ENCODE measurements around the gene WDR82. TPM values are rescaled to one million over a fixed set of nuclear protein-coding genes. Genes with fewer than 3 reads are reported as not detected.

Gene WDR82
- 100 to 1,000 TPM; 134 to 140 TPM for total RNA-seq

- peak within 1 kb of the TSS; percentile 98 for H3K4me3 Mint-ChIP-seq
- H3K36me3 Mint-ChIP-seq: peaks cover 32% of the 10 kb centered on the region
- H3K4me1 Mint-ChIP-seq: peaks cover 51% of the 10 kb centered on the region
- DNase-seq: peak; percentile 100
- POLR2A ChIA-PET: interaction anchor here (1.0 to 25.1 kb wide), 11 partner anchors 10 to 1669 kb away, joined by 3 to 1053 read pairs (median 10); partner anchors contain the start of genes GLYCTK, POC1A, PPM1M and TLR9
- H3K9me3 Mint-ChIP-seq: no peaks in the 10 kb centered on the region
- ATAC-seq (ENCODE audit: low read depth): peak; percentile 70
- H3K27ac Mint-ChIP-seq: peak within 1 kb of the TSS; percentile 99
- no peaks in the 10 kb centered on the region for H3K27me3 Mint-ChIP-seq
Observed at GRCh38 chr3:52278510-52279069, at the start of gene WDR82. Gene WDR82, minus strand, starts transcription at chr3:52278649. Its CDS starts 288 bp downstream, at chr3:52278361.

- POLR2A ChIA-PET: no interaction called here
- no peak overlapping the region for H3K27ac Mint-ChIP-seq
- no peak overlapping the region for H3K4me3 Mint-ChIP-seq
- H3K4me1 Mint-ChIP-seq: no peaks in the 10 kb centered on the region
- no peaks in the 10 kb centered on the region for H3K9me3 Mint-ChIP-seq
- H3K27me3 Mint-ChIP-seq: no peaks in the 10 kb centered on the region
- H3K36me3 Mint-ChIP-seq: no peaks in the 10 kb centered on the region
- ATAC-seq (ENCODE audit: low read depth) (no peak), DNase-seq (no peak)
Observed at GRCh38 chr3:52327486-52328290, 49.2 kb upstream of the WDR82 start.

GRCh38 chr3:52326976-52327375, 48.5 kb upstream of the WDR82 start:
- Mint-ChIP-seq H3K9me3 (no peaks in the 10 kb centered on the region), H3K4me3 (no peak overlapping the region), H3K36me3 (no peaks in the 10 kb centered on the region), H3K27me3 (no peaks in the 10 kb centered on the region), H3K4me1 (no peaks in the 10 kb centered on the region), H3K27ac (no peak overlapping the region)
- POLR2A ChIA-PET: no interaction called here
- ATAC-seq (ENCODE audit: low read depth) (no peak), DNase-seq (no peak)

- no peaks in the 10 kb centered on the region for H3K36me3 Mint-ChIP-seq
- H3K4me3 Mint-ChIP-seq: no peak overlapping the region
- H3K9me3 Mint-ChIP-seq: no peaks in the 10 kb centered on the region
- ATAC-seq (ENCODE audit: low read depth) (no peak), DNase-seq (no peak)
- H3K27me3 Mint-ChIP-seq: no peaks in the 10 kb centered on the region
- POLR2A ChIA-PET: no interaction called here
- H3K4me1 Mint-ChIP-seq: no peaks in the 10 kb centered on the region
- no peak overlapping the region for H3K27ac Mint-ChIP-seq
Observed at GRCh38 chr3:52325686-52326085, 47.2 kb upstream of the WDR82 start.

GRCh38 chr3:52324676-52325075, 46.2 kb upstream of the WDR82 start:
- Mint-ChIP-seq H3K9me3 (no peaks in the 10 kb centered on the region), H3K27ac (no peak overlapping the region), H3K4me1 (no peaks in the 10 kb centered on the region)

GRCh38 chr3:52323526-52324295, 45.3 kb upstream of the WDR82 start:
- no peak for ATAC-seq (ENCODE audit: low read depth)
- POLR2A ChIA-PET: no interaction called here
- Mint-ChIP-seq H3K4me1 (no peaks in the 10 kb centered on the region), H3K27ac (no peak overlapping the region), H3K27me3 (no peaks in the 10 kb centered on the region), H3K36me3 (no peaks in the 10 kb centered on the region), H3K4me3 (no peak overlapping the region), H3K9me3 (no peaks in the 10 kb centered on the region)
- no peak for DNase-seq

More at GRCh38 chr3:52324676-52325075, 46.2 kb upstream of the WDR82 start:
- no peak for DNase-seq
- Mint-ChIP-seq H3K27me3 (no peaks in the 10 kb centered on the region), H3K36me3 (no peaks in the 10 kb centered on the region), H3K4me3 (no peak overlapping the region)
- POLR2A ChIA-PET: no interaction called here
- no peak for ATAC-seq (ENCODE audit: low read depth)

GRCh38 chr3:52322466-52322865, 44.0 kb upstream of the WDR82 start:
- H3K4me3 Mint-ChIP-seq: no peak overlapping the region
- POLR2A ChIA-PET: no interaction called here
- H3K27me3 Mint-ChIP-seq: no peaks in the 10 kb centered on the region
- H3K9me3 Mint-ChIP-seq: no peaks in the 10 kb centered on the region
- H3K27ac Mint-ChIP-seq: no peak overlapping the region
- DNase-seq: no peak
- ATAC-seq (ENCODE audit: low read depth): no peak
- no peaks in the 10 kb centered on the region for H3K36me3 Mint-ChIP-seq
- peaks cover 5% of the 10 kb centered on the region for H3K4me1 Mint-ChIP-seq

GRCh38 chr3:52321481-52321880, 43.0 kb upstream of the WDR82 start:
- POLR2A ChIA-PET: no interaction called here
- H3K4me1 Mint-ChIP-seq: peaks cover 9% of the 10 kb centered on the region
- ATAC-seq (ENCODE audit: low read depth): no peak
- no peak overlapping the region for H3K4me3 Mint-ChIP-seq
- DNase-seq: no peak
- no peak overlapping the region for H3K27ac Mint-ChIP-seq
- no peaks in the 10 kb centered on the region for H3K9me3 Mint-ChIP-seq
- H3K36me3 Mint-ChIP-seq: no peaks in the 10 kb centered on the region
- no peaks in the 10 kb centered on the region for H3K27me3 Mint-ChIP-seq

GRCh38 chr3:52319921-52320595, 41.6 kb upstream of the WDR82 start:
- H3K9me3 Mint-ChIP-seq: no peaks in the 10 kb centered on the region
- ATAC-seq (ENCODE audit: low read depth): no peak
- H3K27ac Mint-ChIP-seq: no peak overlapping the region
- H3K4me3 Mint-ChIP-seq: no peak overlapping the region
- POLR2A ChIA-PET: no interaction called here
- H3K36me3 Mint-ChIP-seq: no peaks in the 10 kb centered on the region
- H3K27me3 Mint-ChIP-seq: no peaks in the 10 kb centered on the region
- peaks cover 9% of the 10 kb centered on the region for H3K4me1 Mint-ChIP-seq
- no peak for DNase-seq

GRCh38 chr3:52318186-52318816, 39.9 kb upstream of the WDR82 start:
- Mint-ChIP-seq H3K36me3 (no peaks in the 10 kb centered on the region), H3K4me3 (no peak overlapping the region), H3K27me3 (no peaks in the 10 kb centered on the region), H3K4me1 (peaks cover 10% of the 10 kb centered on the region), H3K27ac (no peak overlapping the region), H3K9me3 (no peaks in the 10 kb centered on the region)
- ATAC-seq (ENCODE audit: low read depth) (no peak), DNase-seq (no peak)
- POLR2A ChIA-PET: interaction anchor here (1.5 kb wide), 1 partner anchor 29 kb away, joined by 4 read pairs; no protein-coding TSS in a partner anchor

- Mint-ChIP-seq H3K9me3 (no peaks in the 10 kb centered on the region), H3K4me3 (peak overlapping the region; percentile 63), H3K27me3 (no peaks in the 10 kb centered on the region), H3K4me1 (peaks cover 10% of the 10 kb centered on the region), H3K27ac (no peak overlapping the region), H3K36me3 (no peaks in the 10 kb centered on the region)
- POLR2A ChIA-PET: interaction anchor here (1.5 kb wide), 1 partner anchor 28 kb away, joined by 4 read pairs; no protein-coding TSS in a partner anchor
- DNase-seq (peak; percentile 80), ATAC-seq (ENCODE audit: low read depth) (peak; percentile 93)
Observed at GRCh38 chr3:52317208-52318000, 39.0 kb upstream of the WDR82 start.

GRCh38 chr3:52315977-52316764, 37.7 kb upstream of the WDR82 start, which contains the start of gene DNAH1:
Gene DNAH1, plus strand, starts transcription at chr3:52316319. Its CDS starts 6,124 bp downstream, at chr3:52322443.
- peaks cover 10% of the 10 kb centered on the region for H3K4me1 Mint-ChIP-seq
- H3K27ac Mint-ChIP-seq: no peak within 1 kb of the TSS
- ATAC-seq (ENCODE audit: low read depth): no peak
- no peaks in the 10 kb centered on the region for H3K27me3 Mint-ChIP-seq
- H3K4me3 Mint-ChIP-seq: no peak within 1 kb of the TSS
- DNase-seq: no peak
- POLR2A ChIA-PET: no interaction called here
- H3K9me3 Mint-ChIP-seq: no peaks in the 10 kb centered on the region
- H3K36me3 Mint-ChIP-seq: no peaks in the 10 kb centered on the region
